Left cardiac atrium (tissue), 4 donors: ENCODE results near the gene CFAP100. TPM values are rescaled to one million over a fixed set of nuclear protein-coding genes. Genes with fewer than 3 reads are reported as not detected.
A peak's percentile ranks its signal among the peaks of the same experiment; 100 is the strongest.

Experiments used
- ATAC-seq, 2 donors: fragments of 200-7000 bp; cut with Tn5 transposase; one replicate each; pipeline ENCODE4 v1.9.1; 2020; ENCODE audit warnings: mild to moderate bottlenecking in 2 of 2, moderate library complexity in 2 of 2
- DNase-seq: peaks from one replicate; pipeline ENCODE4 v3.0.0-alpha.2; 2020
- intact Hi-C, 2 donors: fragments of 100-400 bp; cut with DNase I; formaldehyde crosslinking; loops; one replicate each; pipeline versions ENCODE4 v1.14.1 to v1.15.1; 2022 to 2023
- total RNA-seq, 2 donors: library from RNA; stranded (reverse); fragmentation: NEBNext Ultra II Directional; extraction: Animal tissue kit (Norgen Biotek cat#: 25700); gene quantifications; one replicate each; pipeline ENCODE4 v1.2.1, GENCODE V29; 2021
- donor health status: DM: no; HTN: yes; CAD: no.
- donor health status: DM: no; HTN: yes; CAD: no; lungs with severe emphysema.
- donor health status: DM: yes; HTN: yes; CAD: no.
- donor health status: Dilated cardiomyopathy.

Gene CFAP100
- total RNA-seq, 2 donors from 2014 or later = not detected

- DNase-seq = no peak
- ATAC-seq = no peak
- intact Hi-C loops = no loop called here
These were observed 22.1 kb upstream of the CFAP100 start for GRCh38 chr3:126372413-126373145.

DNA sequence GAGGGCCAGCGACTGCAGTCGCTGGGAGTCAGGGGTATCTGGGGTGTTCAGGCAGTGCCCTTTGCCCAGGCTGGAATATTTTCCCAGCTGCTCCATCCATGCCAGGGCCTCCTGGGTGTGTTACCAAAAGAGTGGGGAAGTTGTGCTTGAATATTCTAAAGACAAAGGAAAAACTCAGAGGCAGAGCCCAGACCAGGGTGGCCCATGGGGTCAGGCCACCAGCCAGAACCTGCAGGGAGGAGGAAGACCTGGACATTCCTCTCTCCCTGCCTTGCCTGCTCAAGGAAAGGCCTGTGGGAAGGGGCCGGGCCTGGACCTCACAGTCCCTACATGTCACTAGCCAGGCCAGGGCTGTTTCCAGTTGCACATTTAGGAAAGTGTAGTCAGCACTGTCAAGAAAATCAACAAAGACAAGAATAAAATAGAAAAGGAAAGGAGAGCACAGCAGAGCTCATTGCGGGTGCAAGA lies 21.5 kb upstream of the CFAP100 start:
- ATAC-seq = no peak
- DNase-seq = no peak
- intact Hi-C loops = no loop called here

DNA sequence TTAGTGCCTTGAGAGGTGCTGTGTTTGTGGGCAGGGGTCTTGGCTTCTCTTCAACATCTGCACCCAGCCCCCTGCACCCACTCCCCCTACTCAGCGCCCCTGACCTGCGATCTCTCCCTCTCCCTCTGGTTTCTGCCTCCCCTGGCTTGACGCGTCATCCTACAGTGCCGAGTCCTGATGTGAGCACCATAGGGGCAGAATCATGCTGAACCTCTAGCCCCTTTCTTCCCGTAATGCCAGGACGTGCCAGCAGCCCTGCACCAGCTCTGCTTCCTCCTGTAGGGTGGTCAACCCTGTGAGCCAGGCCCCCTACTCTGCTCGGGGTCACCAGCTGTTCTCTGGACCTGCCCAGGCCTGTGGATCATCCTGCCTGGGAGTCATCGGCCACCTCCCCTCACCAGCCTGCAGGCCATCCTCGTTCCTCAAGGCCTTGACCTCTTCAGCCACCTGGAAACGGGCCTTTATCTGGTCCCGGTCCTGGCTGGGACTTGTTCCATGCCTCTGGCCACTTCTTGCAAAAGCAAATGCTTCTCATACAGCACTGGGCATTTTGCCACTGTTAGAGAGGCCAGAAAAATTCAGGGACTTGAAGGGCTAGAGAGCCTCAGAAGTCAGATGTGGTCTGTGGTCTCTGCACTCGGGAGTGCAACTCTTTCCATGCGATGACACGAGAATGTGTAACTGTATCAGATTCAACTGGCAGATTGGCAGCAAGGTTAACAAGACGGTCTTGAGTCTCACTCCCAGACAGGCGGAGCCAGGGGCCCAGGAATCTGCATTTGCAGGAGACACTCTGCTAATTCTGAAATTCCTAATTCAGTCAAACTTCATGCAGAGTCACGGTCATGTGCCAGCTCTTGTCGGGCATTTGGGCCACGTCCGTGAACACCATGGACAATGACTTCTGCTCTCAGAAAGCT lies 20.8 kb upstream of the CFAP100 start:
- ATAC-seq = peak; percentile 41 to 69
- intact Hi-C loops = no loop called here
- DNase-seq = no peak

DNA sequence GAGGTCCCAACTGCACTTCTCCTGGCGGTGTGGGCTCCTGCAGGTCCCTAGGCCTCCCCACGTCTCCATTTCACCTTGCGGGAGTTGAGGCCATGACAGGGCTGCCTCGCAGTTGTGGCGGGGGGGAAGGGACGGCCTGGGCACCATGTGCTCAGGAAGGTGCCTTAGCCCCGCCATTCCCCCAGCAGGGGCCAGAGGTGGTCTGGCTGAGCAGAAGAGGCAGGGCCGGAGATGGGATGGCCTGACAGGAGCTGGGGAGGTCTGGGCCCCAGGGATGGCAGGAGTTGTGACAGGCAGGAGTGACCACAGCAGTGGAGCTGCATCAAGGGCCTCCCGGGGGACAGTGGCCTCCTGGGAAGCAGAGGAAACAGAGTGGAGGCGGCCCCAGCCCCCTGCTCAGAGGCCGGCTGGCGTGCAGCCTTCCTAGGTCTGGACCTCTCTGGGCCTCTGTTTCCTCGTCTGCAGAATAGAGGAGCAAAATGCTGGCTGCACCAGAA lies 18.8 kb upstream of the CFAP100 start:
- intact Hi-C loops = loop anchor here in 1 of 2 donors (5.0 kb wide), 1 partner anchor 119 kb away; no protein-coding TSS in a partner anchor
- DNase-seq (no peak), ATAC-seq (no peak)

DNA sequence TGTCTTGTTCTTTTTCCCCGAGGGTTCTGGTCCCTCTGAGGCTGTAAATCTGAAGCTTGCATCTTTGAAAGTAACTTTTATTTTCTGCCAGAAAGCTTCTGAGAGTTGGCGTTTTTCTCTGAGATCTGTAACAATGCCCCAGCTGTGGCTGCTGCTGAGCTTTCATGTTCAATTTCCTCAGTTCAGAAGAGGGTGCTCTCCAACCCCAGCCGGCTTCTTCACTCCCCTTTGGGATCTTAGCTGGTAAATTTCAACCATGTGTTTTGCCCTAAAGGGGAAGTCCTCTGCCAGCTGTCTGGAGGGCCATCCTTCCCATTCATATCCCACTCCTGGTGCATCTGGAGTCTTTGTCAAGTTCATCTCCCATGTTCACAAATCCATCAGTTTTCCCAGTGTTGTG lies 18.3 kb upstream of the CFAP100 start:
- no peak for DNase-seq
- intact Hi-C loops = loop anchor here in 1 of 2 donors (5.0 kb wide), 1 partner anchor 119 kb away; no protein-coding TSS in a partner anchor
- ATAC-seq = no peak

DNA sequence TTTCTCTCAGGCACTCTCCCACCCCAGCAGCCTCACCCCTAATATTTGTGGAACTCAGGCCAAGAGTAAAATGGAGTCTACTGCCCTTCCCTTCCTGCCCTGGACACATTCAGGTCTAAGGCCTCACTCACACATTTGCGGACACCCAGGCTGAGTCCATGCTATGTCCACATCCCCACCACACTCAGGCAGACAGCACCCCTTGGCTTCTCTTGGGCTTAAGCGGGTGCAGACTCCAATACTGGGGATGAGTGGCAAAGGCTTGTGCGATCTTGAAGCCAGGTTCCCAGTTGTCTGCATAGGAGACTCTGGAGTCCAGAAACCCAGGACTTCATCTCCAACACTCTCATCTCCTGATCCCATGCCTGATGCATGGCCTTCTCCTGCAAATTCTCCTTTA lies 17.5 kb upstream of the CFAP100 start:
- no peak for DNase-seq
- ATAC-seq = no peak
- intact Hi-C loops = loop anchor here in 1 of 2 donors (5.0 kb wide), 1 partner anchor 120 kb away; no protein-coding TSS in a partner anchor

GRCh38 chr3:126378341-126378751 lies 16.4 kb upstream of the CFAP100 start:
- intact Hi-C loops = loop anchor here in 1 of 2 donors (5.0 kb wide), 1 partner anchor 121 kb away; no protein-coding TSS in a partner anchor
- DNase-seq (no peak), ATAC-seq (no peak)

- ATAC-seq (no peak), DNase-seq (no peak)
- intact Hi-C loops = no loop called here
These were observed 14.5 kb upstream of the CFAP100 start for GRCh38 chr3:126380011-126380768.

GRCh38 chr3:126381966-126382365 lies 12.7 kb upstream of the CFAP100 start:
- intact Hi-C loops = no loop called here
- no peak for DNase-seq
- ATAC-seq = no peak

- ATAC-seq (peak; percentile 94 to 98), DNase-seq (peak; percentile 95)
- intact Hi-C loops = loop anchor here (1.0 to 2.0 kb wide), 3 partner anchors 32 to 130 kb away; partner anchors contain the start of gene KLF15 (in 1 of the 2)
These were observed 5.5 kb upstream of the CFAP100 start for GRCh38 chr3:126389112-126389793.

- ATAC-seq (no peak), DNase-seq (no peak)
- intact Hi-C loops = loop anchor here (1.0 to 10.0 kb wide), 5 partner anchors 33 to 257 kb away; partner anchors contain the start of gene KLF15 (in 1 of the 2)
These were observed 4.9 kb upstream of the CFAP100 start for GRCh38 chr3:126389794-126390146.

GRCh38 chr3:126390201-126390600 lies 4.5 kb upstream of the CFAP100 start:
- ATAC-seq (no peak), DNase-seq (no peak)
- intact Hi-C loops = loop anchor here (5.0 to 10.0 kb wide), 2 partner anchors 255 to 258 kb away; no protein-coding TSS in a partner anchor

DNA sequence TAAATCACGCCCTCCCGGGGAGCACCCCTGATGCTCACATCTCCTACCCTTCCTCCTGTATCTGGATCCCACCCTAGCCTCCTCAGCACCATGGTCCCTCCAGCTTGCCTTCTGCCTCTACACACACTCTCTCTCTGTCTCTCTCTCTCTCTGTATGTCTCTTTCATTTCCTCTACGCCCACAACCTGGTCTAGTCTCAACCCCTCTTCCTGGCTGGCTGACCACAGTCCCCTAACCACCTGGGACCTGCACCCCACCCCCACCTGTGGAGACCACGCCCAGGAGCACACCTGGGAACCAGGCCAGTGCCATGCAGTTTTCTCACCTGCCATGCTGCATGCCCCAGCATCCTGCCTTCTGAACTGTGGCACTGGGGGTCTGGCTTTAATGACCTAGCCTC lies 4.0 kb upstream of the CFAP100 start:
- intact Hi-C loops = loop anchor here (5.0 to 10.0 kb wide), 2 partner anchors 256 to 258 kb away; no protein-coding TSS in a partner anchor
- no peak for ATAC-seq
- DNase-seq = no peak

GRCh38 chr3:126391631-126392030 lies 3.1 kb upstream of the CFAP100 start:
- DNase-seq (no peak), ATAC-seq (no peak)
- intact Hi-C loops = loop anchor here (5.0 to 10.0 kb wide), 2 partner anchors 257 to 259 kb away; no protein-coding TSS in a partner anchor

GRCh38 chr3:126392246-126392645 lies 2.5 kb upstream of the CFAP100 start:
- intact Hi-C loops = loop anchor here (5.0 to 10.0 kb wide), 2 partner anchors 257 to 260 kb away; no protein-coding TSS in a partner anchor
- ATAC-seq (no peak), DNase-seq (no peak)

- ATAC-seq = no peak
- no peak for DNase-seq
- intact Hi-C loops = loop anchor here (5.0 to 10.0 kb wide), 2 partner anchors 259 to 261 kb away; no protein-coding TSS in a partner anchor
These were observed 1.1 kb upstream of the CFAP100 start for GRCh38 chr3:126393563-126393962.

- intact Hi-C loops = loop anchor here (5.0 to 10.0 kb wide), 2 partner anchors 260 to 263 kb away; no protein-coding TSS in a partner anchor
- ATAC-seq (peak; percentile 14 to 21), DNase-seq (no peak)
These were observed 240 bp downstream of the CFAP100 start for GRCh38 chr3:126394977-126395321.
